Stimulated activated CD4-positive, alpha-beta T cell treated with anti-CD3 and anti-CD28 coated beads, Interleukin-2, amount 100 ng/mL, for 24 hours (primary cell): ENCODE data around the gene ZNHIT3.
"Not testable (repeated sequence)": the region's sequence is repeated elsewhere in the genome, so short reads cannot be mapped to it uniquely, and the experiment has no call there.

Experiments used
- DNase-seq, 2 donors: peaks; one replicate each; pipeline ENCODE4 v3.0.0-alpha.2; 2020

ZNHIT3 gene

DNA sequence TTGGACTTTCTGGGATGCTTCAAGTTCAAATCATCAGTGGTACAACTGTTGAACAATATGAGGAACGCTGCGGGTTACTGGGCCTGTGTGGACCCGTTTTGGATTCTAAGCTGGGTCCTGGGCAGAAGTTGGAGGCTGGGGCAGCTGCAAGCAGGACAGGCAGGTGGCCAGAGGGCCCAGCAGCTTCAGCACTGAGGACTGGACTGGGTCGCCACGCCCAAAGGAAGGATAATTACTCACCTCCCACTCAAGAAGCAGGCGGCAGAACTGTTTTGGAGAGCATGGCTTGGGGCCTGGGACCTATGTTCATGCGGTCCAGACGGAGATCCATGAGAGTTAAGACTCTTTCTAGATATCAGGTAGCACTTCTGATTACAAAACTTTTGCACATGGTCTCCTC is 1.5 kb upstream of the ZNHIT3 start:
- DNase-seq = no peak

GRCh38 chr17:36485805-36486203 is 677 bp upstream of the ZNHIT3 start:
- DNase-seq = no peak

- no peak for DNase-seq
Observed at GRCh38 chr17:36493956-36494355, 7.5 kb downstream of the ZNHIT3 start.

- DNase-seq = no peak
Observed at GRCh38 chr17:36494674-36495073, 8.2 kb downstream of the ZNHIT3 start.

DNA sequence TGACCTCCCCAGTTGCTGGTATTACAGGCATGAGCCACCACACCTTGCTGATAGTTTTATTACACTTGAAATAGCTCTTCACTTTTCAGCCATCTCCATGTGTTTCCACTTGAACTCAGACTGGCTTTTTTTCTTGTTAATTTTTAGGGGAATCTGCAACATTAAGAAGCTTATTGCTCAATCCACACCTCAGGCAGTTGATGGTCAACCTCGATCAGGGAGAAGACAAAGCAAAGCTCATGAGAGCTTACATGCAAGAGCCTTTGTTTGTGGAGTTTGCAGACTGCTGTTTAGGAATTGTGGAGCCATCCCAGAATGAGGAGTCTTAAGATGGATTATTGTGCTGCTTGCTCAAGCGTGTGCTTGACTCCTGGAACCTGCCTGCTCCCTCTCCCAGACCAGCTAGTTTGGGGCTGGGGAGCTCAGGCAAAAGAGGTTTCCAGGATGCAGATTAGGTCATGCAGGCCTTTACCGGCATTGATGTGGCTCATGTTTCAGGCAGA is 8.6 kb downstream of the ZNHIT3 start:
- no peak for DNase-seq

GRCh38 chr17:36496018-36496789 is 9.7 kb downstream of the ZNHIT3 start:
- no peak for DNase-seq

DNA sequence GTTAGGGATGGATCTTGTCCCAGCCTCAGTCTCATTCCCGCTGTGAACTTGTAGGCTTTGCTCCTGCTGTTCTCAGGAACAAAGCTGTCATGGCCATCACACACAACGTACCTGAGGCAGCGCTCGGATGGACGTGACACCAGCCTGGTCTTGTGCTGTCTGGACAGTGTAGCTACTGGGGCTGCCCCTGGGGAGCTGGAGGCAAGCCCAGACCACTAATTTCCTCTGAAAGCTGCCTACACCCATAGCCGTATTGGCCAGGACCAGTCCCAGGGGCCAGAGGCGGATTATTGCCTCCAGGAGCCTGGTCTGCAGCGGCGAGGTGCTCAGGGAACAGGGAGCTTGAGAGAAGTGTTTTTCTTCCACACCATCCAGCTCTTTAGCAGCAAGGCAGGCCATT is 11.7 kb downstream of the ZNHIT3 start:
- no peak for DNase-seq

GRCh38 chr17:36498560-36499300 is 12.2 kb downstream of the ZNHIT3 start:
- DNase-seq = no peak

DNA sequence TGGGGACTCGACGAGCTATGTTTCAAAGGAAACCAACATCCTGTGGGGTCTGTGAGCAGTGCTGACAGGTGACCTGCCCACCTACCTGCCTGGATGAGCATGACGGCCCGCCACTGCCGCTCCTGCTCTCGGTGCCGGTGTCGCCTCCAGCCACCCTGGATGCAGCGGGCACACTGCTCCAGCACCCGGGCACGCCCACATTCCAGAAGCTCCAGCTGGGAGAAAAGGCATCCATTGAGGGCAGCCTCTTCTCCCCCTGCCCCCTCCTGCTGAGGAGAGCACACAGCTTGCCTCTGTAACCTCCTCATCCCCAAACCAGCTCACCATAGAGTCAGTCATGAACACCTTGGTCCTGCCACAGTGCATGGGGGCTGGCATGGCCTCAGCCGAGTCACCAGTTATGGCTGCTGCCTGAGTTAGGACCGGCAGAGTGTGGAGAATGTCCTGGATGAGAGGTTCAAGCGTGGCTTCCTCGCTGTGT is 14.3 kb downstream of the ZNHIT3 start:
- DNase-seq = no peak

- no peak for DNase-seq
Observed at GRCh38 chr17:36501351-36501750, 14.9 kb downstream of the ZNHIT3 start.

- no peak for DNase-seq
Observed at GRCh38 chr17:36501963-36502362, 15.5 kb downstream of the ZNHIT3 start.

DNA sequence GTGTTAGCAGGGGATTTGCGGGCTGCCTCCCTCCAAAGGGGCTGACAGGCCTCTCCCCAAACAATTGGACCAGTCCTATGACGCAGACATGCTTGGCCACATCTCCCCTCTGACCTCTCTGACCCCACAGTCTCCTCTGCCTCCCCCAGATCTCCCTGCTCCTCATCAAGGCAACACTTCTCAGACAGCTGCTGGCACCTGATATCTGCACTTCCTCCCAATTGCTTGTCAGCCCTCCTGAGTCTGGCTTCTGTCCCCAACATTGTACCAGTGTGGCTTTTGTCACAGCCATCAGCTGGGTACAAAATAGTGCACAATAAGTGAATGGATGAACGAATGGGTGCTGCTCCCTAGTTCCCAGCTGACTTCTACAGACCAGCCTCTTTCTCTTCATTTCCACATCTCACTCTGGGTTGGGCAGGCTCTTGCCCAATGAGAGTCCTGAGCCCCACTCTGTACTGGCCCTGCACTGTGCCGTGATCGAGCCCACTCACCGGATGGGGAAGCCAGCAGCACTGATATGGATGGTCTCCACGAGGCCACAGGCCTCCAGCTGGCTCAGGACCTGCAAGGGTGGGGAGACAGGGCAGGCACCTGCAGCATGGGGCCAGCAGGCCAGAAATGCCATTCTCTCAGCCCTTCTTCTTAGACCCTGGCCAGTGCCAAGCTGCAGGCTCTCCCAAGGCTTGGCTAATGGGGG is 17.1 kb downstream of the ZNHIT3 start:
- DNase-seq = no peak

DNA sequence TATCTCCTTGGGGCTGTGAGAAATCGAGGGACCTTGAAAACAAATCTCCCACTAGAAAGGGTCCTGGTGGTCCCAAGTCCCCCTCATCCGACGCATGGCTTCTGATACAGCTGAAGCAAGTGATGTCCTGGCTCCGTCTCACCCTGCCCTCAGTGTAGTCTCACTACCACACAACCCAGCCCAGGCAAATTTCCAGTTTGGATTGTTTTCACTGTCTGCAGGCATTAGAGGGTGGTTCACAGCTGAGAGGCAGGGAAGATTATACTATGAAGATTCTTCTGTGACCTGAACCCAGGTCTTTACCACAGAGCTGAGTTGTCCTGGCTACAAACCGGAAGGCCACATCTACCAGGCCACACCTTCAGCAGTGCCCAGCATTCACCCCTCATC is 17.7 kb downstream of the ZNHIT3 start:
- no peak for DNase-seq

GRCh38 chr17:36505171-36505570 is 18.7 kb downstream of the ZNHIT3 start:
- DNase-seq = no peak

GRCh38 chr17:36506249-36506826 is 19.9 kb downstream of the ZNHIT3 start:
- DNase-seq = no peak

DNA sequence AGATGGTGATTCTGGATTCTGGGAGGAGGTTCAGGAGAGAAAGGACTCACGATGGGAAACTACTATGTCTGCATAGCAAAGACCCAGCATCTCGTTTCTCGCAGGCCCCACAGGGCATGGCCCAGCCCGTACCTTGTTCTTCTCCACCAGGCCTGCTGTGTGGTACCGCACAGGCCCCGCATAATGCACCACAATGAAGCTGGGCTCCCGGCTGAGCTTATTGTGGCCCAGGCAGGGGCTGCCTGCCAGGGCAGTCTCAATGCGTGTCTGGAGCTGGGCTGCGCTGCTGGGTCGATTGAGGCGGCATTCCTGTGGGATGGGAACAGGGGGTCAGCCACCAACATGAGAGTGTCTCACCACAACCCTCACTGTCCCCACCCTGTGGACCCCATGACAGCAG is 20.4 kb downstream of the ZNHIT3 start:
- DNase-seq = no peak

- no peak for DNase-seq
Observed at GRCh38 chr17:36507266-36507665, 20.8 kb downstream of the ZNHIT3 start.

GRCh38 chr17:36508439-36508838 is 22.0 kb downstream of the ZNHIT3 start:
- DNase-seq = not testable (repeated sequence)

GRCh38 chr17:36509272-36509985 is 22.9 kb downstream of the ZNHIT3 start:
- no peak for DNase-seq

DNA sequence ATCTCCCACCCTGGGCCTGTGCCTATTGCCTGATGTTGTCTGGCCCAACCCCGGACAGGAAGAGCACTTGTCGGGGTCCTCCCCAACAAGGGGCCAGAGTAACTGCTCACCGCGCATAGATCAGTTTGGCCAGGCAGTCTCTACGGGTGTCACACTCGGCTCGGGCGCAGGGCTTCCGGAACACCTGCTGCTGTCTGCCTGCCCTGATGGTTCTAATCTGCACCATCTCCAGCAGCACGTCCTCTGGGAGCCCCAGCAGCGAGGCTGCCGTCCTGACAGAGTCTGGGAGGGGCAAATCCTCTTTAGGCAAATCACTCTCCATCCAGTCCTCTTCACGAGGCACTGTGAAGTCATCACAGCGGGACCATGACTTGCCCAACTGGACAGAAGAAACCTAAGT is 24.2 kb downstream of the ZNHIT3 start:
- no peak for DNase-seq

DNA sequence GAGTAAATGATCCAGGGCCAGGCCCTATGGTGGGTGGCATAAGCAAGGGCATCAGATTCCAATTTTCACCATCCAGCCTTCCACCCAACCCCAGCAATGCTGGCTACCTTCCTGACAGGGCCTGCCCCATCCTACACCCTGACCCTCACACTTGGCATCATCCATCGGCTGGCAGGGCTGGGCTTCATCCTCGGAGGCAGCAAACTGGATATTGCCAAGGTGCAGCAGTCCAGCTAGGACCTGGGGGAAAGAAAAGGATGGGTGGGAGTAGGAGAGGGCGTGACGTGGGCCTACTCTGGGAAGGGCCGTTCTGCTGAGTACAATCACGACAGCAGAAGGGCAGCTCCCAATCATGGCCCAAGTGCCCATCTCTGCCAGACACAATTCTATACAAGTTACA is 24.7 kb downstream of the ZNHIT3 start:
- DNase-seq = no peak

DNA sequence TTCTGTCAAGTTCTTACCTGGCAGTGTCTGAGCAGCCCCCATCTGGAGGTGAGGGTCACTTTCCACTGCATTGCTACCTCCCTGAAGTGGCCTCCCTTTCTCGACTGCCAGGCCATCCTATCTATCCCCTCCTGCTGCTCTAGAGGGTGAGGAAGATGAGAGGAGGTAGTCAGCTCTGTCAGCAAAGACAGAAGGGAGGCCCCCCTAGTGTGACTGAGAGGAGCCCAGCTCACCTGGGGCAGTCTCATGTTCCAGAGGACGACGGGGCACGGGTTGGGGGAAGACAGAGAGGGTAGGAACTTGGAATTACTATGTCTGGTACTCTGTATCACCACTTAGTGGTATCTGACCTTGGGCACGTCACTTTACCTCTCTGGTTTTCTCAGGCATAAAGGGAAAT is 26.2 kb downstream of the ZNHIT3 start:
- DNase-seq = no peak

DNA sequence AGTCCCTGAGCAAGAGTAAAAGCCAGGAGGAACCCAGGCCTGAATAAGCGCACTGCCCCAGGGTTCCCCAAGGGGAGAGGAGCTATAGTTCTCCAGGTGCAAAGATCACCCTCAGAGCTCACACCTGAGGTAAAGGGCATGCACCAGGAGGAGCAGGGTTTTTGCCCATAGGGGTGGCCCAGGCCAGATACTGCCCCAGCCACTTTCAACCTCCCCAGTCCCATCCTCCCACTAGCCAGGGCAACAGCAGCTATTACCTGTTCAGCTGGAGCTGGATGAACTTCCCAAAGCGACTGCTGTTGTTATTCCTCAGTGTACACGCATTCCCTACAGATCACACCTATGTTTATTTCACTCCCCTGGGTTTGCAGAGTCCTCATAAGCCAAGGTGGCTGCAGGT is 28.4 kb downstream of the ZNHIT3 start:
- DNase-seq = no peak
